ENCODE measurements around the gene MYZAP. TPM values are rescaled to one million over a fixed set of nuclear protein-coding genes. Genes with fewer than 3 reads are reported as not detected.

The MYZAP gene
- total RNA-seq, 2 experiments from 2014 or later: not detected

- POLR2A ChIA-PET: interaction anchor here (1.7 kb wide), 1 partner anchor 146 kb away, joined by 5 read pairs; the partner anchor contains the start of gene POLR2M
- CTCF ChIA-PET: interaction anchor here (0.7 to 1.8 kb wide), 5 partner anchors 14 to 1954 kb away, joined by 3 to 8 read pairs (median 4); partner anchors contain the start of gene POLR2M
Measured at GRCh38 chr15:57561041-57561711, 30.5 kb upstream of the MYZAP start.

GRCh38 chr15:57562196-57562769 is 29.4 kb upstream of the MYZAP start:
- ChIA-PET CTCF (interaction anchor here (0.9 kb wide), 1 partner anchor 145 kb away, joined by 3 read pairs; the partner anchor contains the start of gene POLR2M), POLR2A (no interaction called here)

GRCh38 chr15:57563416-57563815 is 28.3 kb upstream of the MYZAP start:
- POLR2A ChIA-PET: no interaction called here
- CTCF ChIA-PET: no interaction called here

- CTCF ChIA-PET: no interaction called here
- POLR2A ChIA-PET: no interaction called here
Measured at GRCh38 chr15:57565311-57565710, 26.4 kb upstream of the MYZAP start.

- POLR2A ChIA-PET: no interaction called here
- CTCF ChIA-PET: no interaction called here
Measured at GRCh38 chr15:57566834-57567233, 24.9 kb upstream of the MYZAP start.

- CTCF ChIA-PET: no interaction called here
- POLR2A ChIA-PET: no interaction called here
Measured at GRCh38 chr15:57567891-57568290, 23.8 kb upstream of the MYZAP start.

GRCh38 chr15:57568299-57568698 is 23.4 kb upstream of the MYZAP start:
- ChIA-PET POLR2A (no interaction called here), CTCF (no interaction called here)

GRCh38 chr15:57570340-57570739 is 21.4 kb upstream of the MYZAP start:
- ChIA-PET CTCF (no interaction called here), POLR2A (no interaction called here)

- CTCF ChIA-PET: no interaction called here
- POLR2A ChIA-PET: no interaction called here
Measured at GRCh38 chr15:57570994-57571393, 20.7 kb upstream of the MYZAP start.

- ChIA-PET POLR2A (no interaction called here), CTCF (no interaction called here)
Measured at GRCh38 chr15:57571725-57572124, 20.0 kb upstream of the MYZAP start.

GRCh38 chr15:57572468-57572867 is 19.2 kb upstream of the MYZAP start:
- ChIA-PET CTCF (no interaction called here), POLR2A (no interaction called here)

- CTCF ChIA-PET: no interaction called here
- POLR2A ChIA-PET: no interaction called here
Measured at GRCh38 chr15:57573151-57573550, 18.6 kb upstream of the MYZAP start.

GRCh38 chr15:57575363-57575762 is 16.3 kb upstream of the MYZAP start:
- POLR2A ChIA-PET: no interaction called here
- CTCF ChIA-PET: interaction anchor here (1.6 kb wide), 1 partner anchor 14 kb away, joined by 5 read pairs; no protein-coding TSS in a partner anchor

GRCh38 chr15:57578288-57578900 is 13.3 kb upstream of the MYZAP start:
- CTCF ChIA-PET: no interaction called here

GRCh38 chr15:57580428-57580827 is 11.3 kb upstream of the MYZAP start:
- CTCF ChIA-PET: no interaction called here
- POLR2A ChIA-PET: no interaction called here

More at GRCh38 chr15:57578288-57578900, 13.3 kb upstream of the MYZAP start:
- POLR2A ChIA-PET: no interaction called here

GRCh38 chr15:57580866-57581265 is 10.8 kb upstream of the MYZAP start:
- ChIA-PET POLR2A (no interaction called here), CTCF (no interaction called here)

GRCh38 chr15:57582090-57582489 is 9.6 kb upstream of the MYZAP start:
- ChIA-PET POLR2A (no interaction called here), CTCF (no interaction called here)

- ChIA-PET POLR2A (no interaction called here), CTCF (no interaction called here)
Measured at GRCh38 chr15:57583282-57583681, 8.4 kb upstream of the MYZAP start.

- CTCF ChIA-PET: no interaction called here
- POLR2A ChIA-PET: no interaction called here
Measured at GRCh38 chr15:57583720-57584119, 8.0 kb upstream of the MYZAP start.

GRCh38 chr15:57586661-57587424 is 4.9 kb upstream of the MYZAP start:
- POLR2A ChIA-PET: no interaction called here
- CTCF ChIA-PET: no interaction called here

- ChIA-PET POLR2A (no interaction called here), CTCF (interaction anchor here (0.5 kb wide), 1 partner anchor 250 kb away, joined by 3 read pairs; no protein-coding TSS in a partner anchor)
Measured at GRCh38 chr15:57589281-57589680, 2.4 kb upstream of the MYZAP start.
